Measurements from ENCODE around the gene NXN. TPM values are rescaled to one million over a fixed set of nuclear protein-coding genes. Genes with fewer than 3 reads are reported as not detected.
"Not testable (repeated sequence)": the region's sequence is repeated elsewhere in the genome, so short reads cannot be mapped to it uniquely, and the experiment has no call there.

NXN gene
- total RNA-seq, 2 experiments from 2014 or later = 0.14 to 0.70 TPM

DNA sequence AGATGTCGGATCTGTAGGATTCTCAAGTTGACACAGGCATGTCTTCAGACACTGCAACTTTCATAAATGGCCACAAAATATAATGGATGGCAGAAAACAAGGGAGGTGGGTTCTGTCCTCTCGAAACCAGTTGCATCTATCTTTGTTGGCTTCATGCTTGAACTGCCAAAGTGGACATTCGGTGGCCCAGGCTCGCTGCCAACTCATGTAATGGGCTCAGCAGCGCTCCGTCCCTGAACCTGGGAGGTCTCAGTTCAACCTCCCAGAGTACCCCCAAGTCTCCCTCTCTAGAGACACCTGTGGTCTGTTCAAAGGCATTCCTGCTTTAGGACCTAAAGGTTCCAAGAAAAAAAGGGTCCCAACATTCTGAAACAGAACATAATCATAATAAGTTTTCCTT is 71.9 kb downstream of the NXN start:
- H3K36me3 Mint-ChIP-seq = no peaks in the 10 kb centered on the region

GRCh38 chr17:905708-906107 is 73.9 kb downstream of the NXN start:
- DNase-seq; H3K36me3 Mint-ChIP-seq; H3K4me1 Mint-ChIP-seq; H3K9me3 Mint-ChIP-seq (ENCODE audit: low read depth); H3K27ac Mint-ChIP-seq; H3K4me3 Mint-ChIP-seq; ATAC-seq; CTCF ChIA-PET: not testable (repeated sequence)
- peaks cover 54% of the 10 kb centered on the region for H3K27me3 Mint-ChIP-seq

More for the DNA sequence above, 71.9 kb downstream of the NXN start:
- Mint-ChIP-seq H3K27me3 (peaks cover 50% of the 10 kb centered on the region), H3K4me1 (peaks cover 2% of the 10 kb centered on the region), H3K27ac (no peak overlapping the region), H3K9me3 (ENCODE audit: low read depth) (no peaks in the 10 kb centered on the region), H3K4me3 (no peak overlapping the region)
- CTCF ChIA-PET = no interaction called here
- no peak for ATAC-seq
- no peak for DNase-seq

- ATAC-seq (no peak), DNase-seq (no peak)
- Mint-ChIP-seq H3K27me3 (peaks cover 53% of the 10 kb centered on the region), H3K4me3 (no peak overlapping the region), H3K36me3 (no peaks in the 10 kb centered on the region), H3K9me3 (ENCODE audit: low read depth) (no peaks in the 10 kb centered on the region), H3K27ac (no peak overlapping the region), H3K4me1 (peaks cover 2% of the 10 kb centered on the region)
- CTCF ChIA-PET = no interaction called here
Measured at GRCh38 chr17:903691-904481, 75.7 kb downstream of the NXN start.

- no peak for ATAC-seq
- CTCF ChIA-PET = no interaction called here
- H3K9me3 Mint-ChIP-seq (ENCODE audit: low read depth) = no peaks in the 10 kb centered on the region
- no peak overlapping the region for H3K4me3 Mint-ChIP-seq
- H3K27me3 Mint-ChIP-seq = peaks cover 60% of the 10 kb centered on the region
- H3K27ac Mint-ChIP-seq = no peak overlapping the region
- no peaks in the 10 kb centered on the region for H3K36me3 Mint-ChIP-seq
- no peak for DNase-seq
- peaks cover 2% of the 10 kb centered on the region for H3K4me1 Mint-ChIP-seq
Measured at GRCh38 chr17:902463-902862, 77.1 kb downstream of the NXN start.

GRCh38 chr17:901964-902363 is 77.6 kb downstream of the NXN start:
- Mint-ChIP-seq H3K4me3 (no peak overlapping the region), H3K36me3 (no peaks in the 10 kb centered on the region), H3K4me1 (peaks cover 2% of the 10 kb centered on the region), H3K9me3 (ENCODE audit: low read depth) (no peaks in the 10 kb centered on the region), H3K27me3 (peaks cover 65% of the 10 kb centered on the region), H3K27ac (no peak overlapping the region)
- CTCF ChIA-PET = no interaction called here
- DNase-seq (no peak), ATAC-seq (no peak)

- ATAC-seq (no peak), DNase-seq (no peak)
- CTCF ChIA-PET = no interaction called here
- no peaks in the 10 kb centered on the region for H3K36me3 Mint-ChIP-seq
- H3K4me1 Mint-ChIP-seq = peaks cover 2% of the 10 kb centered on the region
- peaks cover 65% of the 10 kb centered on the region for H3K27me3 Mint-ChIP-seq
- H3K4me3 Mint-ChIP-seq = no peak overlapping the region
- no peaks in the 10 kb centered on the region for H3K9me3 Mint-ChIP-seq (ENCODE audit: low read depth)
- H3K27ac Mint-ChIP-seq = no peak overlapping the region
Measured at GRCh38 chr17:901191-901950, 78.2 kb downstream of the NXN start.

- CTCF ChIA-PET = interaction anchor here (1.5 kb wide), 1 partner anchor 21 kb away, joined by 4 read pairs; no protein-coding TSS in a partner anchor
Measured at GRCh38 chr17:900336-900934, 79.1 kb downstream of the NXN start.

DNA sequence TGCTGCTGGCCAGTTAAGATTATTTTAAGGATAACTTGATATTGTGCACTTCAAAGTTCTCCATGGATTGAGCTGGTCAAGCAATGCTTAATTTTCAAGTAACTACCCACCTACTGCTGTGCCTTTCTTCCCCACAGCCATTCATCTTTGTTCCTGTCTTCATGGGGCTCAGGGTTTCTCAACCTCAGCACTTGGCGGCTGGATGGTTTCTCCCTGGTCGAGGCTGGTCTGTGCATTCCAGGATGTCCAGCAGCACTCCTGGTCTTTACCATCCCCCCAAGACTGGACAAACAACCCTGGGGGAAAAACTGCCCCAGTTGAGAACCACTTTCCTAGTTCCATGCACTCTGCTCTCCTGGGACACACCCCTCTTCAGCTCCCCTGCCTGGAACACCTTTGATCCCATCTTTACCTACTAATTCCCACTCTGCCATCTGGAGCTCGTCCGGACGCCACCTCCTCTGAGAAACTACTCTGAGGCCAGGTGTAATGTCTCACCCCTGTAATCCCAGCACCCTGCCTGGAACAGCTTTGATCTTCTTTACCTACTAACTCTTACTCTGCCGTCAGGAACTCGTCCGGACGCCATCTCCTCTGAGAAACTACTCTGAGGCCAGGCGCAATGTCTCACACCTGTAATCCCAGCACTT is 81.5 kb downstream of the NXN start:
- Mint-ChIP-seq H3K4me1 (no peaks in the 10 kb centered on the region), H3K36me3 (no peaks in the 10 kb centered on the region), H3K4me3 (no peak overlapping the region), H3K27ac (no peak overlapping the region), H3K27me3 (peaks cover 53% of the 10 kb centered on the region), H3K9me3 (ENCODE audit: low read depth) (no peaks in the 10 kb centered on the region)
- ATAC-seq = no peak
- no peak for DNase-seq
- CTCF ChIA-PET = no interaction called here

More at GRCh38 chr17:900336-900934, 79.1 kb downstream of the NXN start:
- ATAC-seq (no peak), DNase-seq (no peak)
- Mint-ChIP-seq H3K27ac (no peak overlapping the region), H3K4me1 (no peaks in the 10 kb centered on the region), H3K27me3 (peaks cover 66% of the 10 kb centered on the region), H3K36me3 (no peaks in the 10 kb centered on the region), H3K9me3 (ENCODE audit: low read depth) (no peaks in the 10 kb centered on the region), H3K4me3 (no peak overlapping the region)

DNA sequence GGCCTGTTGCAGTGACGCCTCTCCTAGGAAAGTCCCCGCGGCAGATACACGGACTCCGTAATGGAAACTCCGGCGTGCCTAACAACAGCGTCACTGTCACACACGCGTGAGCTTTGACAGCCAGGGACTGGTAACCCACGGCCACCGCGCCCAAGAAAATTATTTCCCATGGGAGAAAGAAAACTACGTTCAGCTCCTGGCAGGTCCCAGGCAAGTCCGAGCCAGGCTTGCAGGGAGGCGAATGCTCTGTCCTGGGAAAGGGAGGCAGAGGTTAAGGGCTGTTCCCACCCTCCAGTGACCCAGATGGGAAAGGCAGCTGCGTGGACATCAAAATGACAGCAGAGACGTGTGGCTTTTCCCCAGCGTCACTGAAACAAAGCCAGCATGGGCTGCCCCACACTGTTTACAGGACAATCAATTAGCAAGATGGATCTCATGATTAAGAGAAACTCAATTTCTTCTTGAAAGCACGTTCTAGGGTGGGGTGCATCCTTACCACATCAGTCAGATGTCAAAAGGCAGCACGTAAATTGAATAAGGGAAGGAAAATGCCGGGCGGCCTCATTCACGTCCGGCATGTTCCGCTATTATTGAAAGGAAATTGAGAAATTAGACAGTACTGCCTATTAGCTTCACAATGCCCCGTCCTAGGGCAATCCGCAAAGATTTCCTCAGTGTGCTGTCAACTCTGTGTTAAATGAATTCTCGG is 82.5 kb downstream of the NXN start:
- DNase-seq = no peak
- Mint-ChIP-seq H3K36me3 (no peaks in the 10 kb centered on the region), H3K27me3 (peaks cover 46% of the 10 kb centered on the region), H3K4me1 (no peaks in the 10 kb centered on the region), H3K4me3 (no peak overlapping the region), H3K9me3 (ENCODE audit: low read depth) (no peaks in the 10 kb centered on the region), H3K27ac (no peak overlapping the region)
- ATAC-seq = no peak
- CTCF ChIA-PET = no interaction called here

DNA sequence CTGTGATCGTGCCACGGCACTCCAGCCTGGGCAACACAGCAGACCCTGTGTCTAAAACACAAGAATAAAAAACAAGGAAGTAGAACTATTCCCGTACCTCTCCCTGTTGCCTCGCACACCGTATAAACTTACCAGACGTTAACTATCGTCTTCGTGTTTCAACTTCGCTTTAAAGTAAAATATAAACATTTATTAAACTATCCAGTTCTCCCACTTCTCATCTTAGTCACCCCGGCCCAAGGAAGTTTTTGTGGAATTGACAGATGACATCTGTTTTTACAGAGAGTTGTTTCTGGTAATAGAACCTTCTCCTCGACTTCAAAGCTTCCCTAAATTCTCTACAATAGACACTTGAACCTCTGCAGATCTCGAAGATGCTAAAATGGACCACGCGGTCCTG is 83.1 kb downstream of the NXN start:
- CTCF ChIA-PET = interaction anchor here (0.7 kb wide), 1 partner anchor 66 kb away, joined by 3 read pairs; no protein-coding TSS in a partner anchor
- no peak overlapping the region for H3K4me3 Mint-ChIP-seq
- peaks cover 41% of the 10 kb centered on the region for H3K27me3 Mint-ChIP-seq
- no peak overlapping the region for H3K27ac Mint-ChIP-seq
- H3K4me1 Mint-ChIP-seq = no peaks in the 10 kb centered on the region
- H3K36me3 Mint-ChIP-seq = no peaks in the 10 kb centered on the region
- ATAC-seq (no peak), DNase-seq (no peak)
- no peaks in the 10 kb centered on the region for H3K9me3 Mint-ChIP-seq (ENCODE audit: low read depth)

GRCh38 chr17:892958-893357 is 86.6 kb downstream of the NXN start:
- CTCF ChIA-PET = no interaction called here
- no peaks in the 10 kb centered on the region for H3K9me3 Mint-ChIP-seq (ENCODE audit: low read depth)
- no peak overlapping the region for H3K4me3 Mint-ChIP-seq
- DNase-seq (no peak), ATAC-seq (no peak)
- peaks cover 12% of the 10 kb centered on the region for H3K4me1 Mint-ChIP-seq
- no peak overlapping the region for H3K27ac Mint-ChIP-seq
- H3K27me3 Mint-ChIP-seq = peaks cover 44% of the 10 kb centered on the region
- no peaks in the 10 kb centered on the region for H3K36me3 Mint-ChIP-seq

DNA sequence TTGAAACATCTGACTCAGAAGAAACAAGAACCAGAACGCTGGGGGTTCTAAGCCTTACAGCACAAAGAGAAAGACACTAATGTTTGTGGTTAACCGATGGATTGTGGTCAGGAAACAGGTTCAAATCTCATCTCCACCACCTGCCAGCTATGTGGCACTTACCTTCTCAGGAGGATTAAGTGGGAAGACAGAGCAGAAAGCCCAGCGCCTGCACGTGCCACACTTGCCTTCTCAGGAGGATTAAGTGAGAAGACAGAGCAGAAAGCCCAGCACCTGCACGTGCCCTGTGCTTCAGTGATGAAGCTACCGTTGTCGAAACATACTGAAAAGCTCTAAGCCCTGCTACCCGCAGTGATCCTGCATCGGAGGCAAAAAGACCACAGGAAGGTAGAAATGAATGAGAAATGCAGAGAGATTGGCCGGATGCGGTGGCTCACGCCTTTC is 90.6 kb downstream of the NXN start:
- H3K27me3 Mint-ChIP-seq = peaks cover 36% of the 10 kb centered on the region
- DNase-seq = peak; percentile 77
- no peaks in the 10 kb centered on the region for H3K9me3 Mint-ChIP-seq (ENCODE audit: low read depth)
- H3K4me1 Mint-ChIP-seq = peaks cover 12% of the 10 kb centered on the region
- CTCF ChIA-PET = interaction anchor here (0.7 to 1.1 kb wide), 4 partner anchors 9 to 200 kb away, joined by 3 to 4 read pairs (median 3); partner anchors contain the start of gene NXN
- peak; percentile 86 for ATAC-seq
- no peaks in the 10 kb centered on the region for H3K36me3 Mint-ChIP-seq
- no peak overlapping the region for H3K4me3 Mint-ChIP-seq
- H3K27ac Mint-ChIP-seq = peak overlapping the region; percentile 32
